Measurements from ENCODE around the gene PATL1. TPM values are rescaled to one million over a fixed set of nuclear protein-coding genes. Genes with fewer than 3 reads are reported as not detected.

The PATL1 gene
- total and polyA plus RNA-seq, 2 of the 8 experiments (the other 6 are each of a cell fraction or from before 2014, with no cell fraction given) = 30.4 to 33.4 TPM

GRCh38 chr11:59654893-59655292, 13.9 kb downstream of the PATL1 start (continued):
- no peak for TF ChIP-seq CTBP2 (IDR thresholded peaks at IDR 0.05; ENCODE audit: borderline replicate concordance, insufficient read depth, insufficient read length, low read length)
- TF ChIP-seq CHD1 (IDR thresholded peaks at IDR 0.05; ENCODE audit: low read depth, low read length) = no peak
- no peak for TF ChIP-seq RAD21 (IDR thresholded peaks at IDR 0.05 in 1 of 2, conservative IDR thresholded peaks at IDR 0.05 in 1 of 2; ENCODE audit: low read depth in 2 of 2, low read length in 2 of 2)
- TF ChIP-seq, protein P1, sequence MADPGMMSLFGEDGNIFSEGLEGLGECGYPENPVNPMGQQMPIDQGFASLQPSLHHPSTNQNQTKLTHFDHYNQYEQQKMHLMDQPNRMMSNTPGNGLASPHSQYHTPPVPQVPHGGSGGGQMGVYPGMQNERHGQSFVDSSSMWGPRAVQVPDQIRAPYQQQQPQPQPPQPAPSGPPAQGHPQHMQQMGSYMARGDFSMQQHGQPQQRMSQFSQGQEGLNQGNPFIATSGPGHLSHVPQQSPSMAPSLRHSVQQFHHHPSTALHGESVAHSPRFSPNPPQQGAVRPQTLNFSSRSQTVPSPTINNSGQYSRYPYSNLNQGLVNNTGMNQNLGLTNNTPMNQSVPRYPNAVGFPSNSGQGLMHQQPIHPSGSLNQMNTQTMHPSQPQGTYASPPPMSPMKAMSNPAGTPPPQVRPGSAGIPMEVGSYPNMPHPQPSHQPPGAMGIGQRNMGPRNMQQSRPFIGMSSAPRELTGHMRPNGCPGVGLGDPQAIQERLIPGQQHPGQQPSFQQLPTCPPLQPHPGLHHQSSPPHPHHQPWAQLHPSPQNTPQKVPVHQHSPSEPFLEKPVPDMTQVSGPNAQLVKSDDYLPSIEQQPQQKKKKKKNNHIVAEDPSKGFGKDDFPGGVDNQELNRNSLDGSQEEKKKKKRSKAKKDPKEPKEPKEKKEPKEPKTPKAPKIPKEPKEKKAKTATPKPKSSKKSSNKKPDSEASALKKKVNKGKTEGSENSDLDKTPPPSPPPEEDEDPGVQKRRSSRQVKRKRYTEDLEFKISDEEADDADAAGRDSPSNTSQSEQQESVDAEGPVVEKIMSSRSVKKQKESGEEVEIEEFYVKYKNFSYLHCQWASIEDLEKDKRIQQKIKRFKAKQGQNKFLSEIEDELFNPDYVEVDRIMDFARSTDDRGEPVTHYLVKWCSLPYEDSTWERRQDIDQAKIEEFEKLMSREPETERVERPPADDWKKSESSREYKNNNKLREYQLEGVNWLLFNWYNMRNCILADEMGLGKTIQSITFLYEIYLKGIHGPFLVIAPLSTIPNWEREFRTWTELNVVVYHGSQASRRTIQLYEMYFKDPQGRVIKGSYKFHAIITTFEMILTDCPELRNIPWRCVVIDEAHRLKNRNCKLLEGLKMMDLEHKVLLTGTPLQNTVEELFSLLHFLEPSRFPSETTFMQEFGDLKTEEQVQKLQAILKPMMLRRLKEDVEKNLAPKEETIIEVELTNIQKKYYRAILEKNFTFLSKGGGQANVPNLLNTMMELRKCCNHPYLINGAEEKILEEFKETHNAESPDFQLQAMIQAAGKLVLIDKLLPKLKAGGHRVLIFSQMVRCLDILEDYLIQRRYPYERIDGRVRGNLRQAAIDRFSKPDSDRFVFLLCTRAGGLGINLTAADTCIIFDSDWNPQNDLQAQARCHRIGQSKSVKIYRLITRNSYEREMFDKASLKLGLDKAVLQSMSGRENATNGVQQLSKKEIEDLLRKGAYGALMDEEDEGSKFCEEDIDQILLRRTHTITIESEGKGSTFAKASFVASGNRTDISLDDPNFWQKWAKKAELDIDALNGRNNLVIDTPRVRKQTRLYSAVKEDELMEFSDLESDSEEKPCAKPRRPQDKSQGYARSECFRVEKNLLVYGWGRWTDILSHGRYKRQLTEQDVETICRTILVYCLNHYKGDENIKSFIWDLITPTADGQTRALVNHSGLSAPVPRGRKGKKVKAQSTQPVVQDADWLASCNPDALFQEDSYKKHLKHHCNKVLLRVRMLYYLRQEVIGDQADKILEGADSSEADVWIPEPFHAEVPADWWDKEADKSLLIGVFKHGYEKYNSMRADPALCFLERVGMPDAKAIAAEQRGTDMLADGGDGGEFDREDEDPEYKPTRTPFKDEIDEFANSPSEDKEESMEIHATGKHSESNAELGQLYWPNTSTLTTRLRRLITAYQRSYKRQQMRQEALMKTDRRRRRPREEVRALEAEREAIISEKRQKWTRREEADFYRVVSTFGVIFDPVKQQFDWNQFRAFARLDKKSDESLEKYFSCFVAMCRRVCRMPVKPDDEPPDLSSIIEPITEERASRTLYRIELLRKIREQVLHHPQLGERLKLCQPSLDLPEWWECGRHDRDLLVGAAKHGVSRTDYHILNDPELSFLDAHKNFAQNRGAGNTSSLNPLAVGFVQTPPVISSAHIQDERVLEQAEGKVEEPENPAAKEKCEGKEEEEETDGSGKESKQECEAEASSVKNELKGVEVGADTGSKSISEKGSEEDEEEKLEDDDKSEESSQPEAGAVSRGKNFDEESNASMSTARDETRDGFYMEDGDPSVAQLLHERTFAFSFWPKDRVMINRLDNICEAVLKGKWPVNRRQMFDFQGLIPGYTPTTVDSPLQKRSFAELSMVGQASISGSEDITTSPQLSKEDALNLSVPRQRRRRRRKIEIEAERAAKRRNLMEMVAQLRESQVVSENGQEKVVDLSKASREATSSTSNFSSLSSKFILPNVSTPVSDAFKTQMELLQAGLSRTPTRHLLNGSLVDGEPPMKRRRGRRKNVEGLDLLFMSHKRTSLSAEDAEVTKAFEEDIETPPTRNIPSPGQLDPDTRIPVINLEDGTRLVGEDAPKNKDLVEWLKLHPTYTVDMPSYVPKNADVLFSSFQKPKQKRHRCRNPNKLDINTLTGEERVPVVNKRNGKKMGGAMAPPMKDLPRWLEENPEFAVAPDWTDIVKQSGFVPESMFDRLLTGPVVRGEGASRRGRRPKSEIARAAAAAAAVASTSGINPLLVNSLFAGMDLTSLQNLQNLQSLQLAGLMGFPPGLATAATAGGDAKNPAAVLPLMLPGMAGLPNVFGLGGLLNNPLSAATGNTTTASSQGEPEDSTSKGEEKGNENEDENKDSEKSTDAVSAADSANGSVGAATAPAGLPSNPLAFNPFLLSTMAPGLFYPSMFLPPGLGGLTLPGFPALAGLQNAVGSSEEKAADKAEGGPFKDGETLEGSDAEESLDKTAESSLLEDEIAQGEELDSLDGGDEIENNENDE (IDR thresholded peaks at IDR 0.05; ENCODE audit: insufficient replicate concordance, low read length) = no peak

Measured in H1 (cell line).